GM12878 (cell line): ENCODE measurements around the gene ADSS1. TPM values are rescaled to one million over a fixed set of nuclear protein-coding genes. Genes with fewer than 3 reads are reported as not detected.

ENCODE experiments used
- ATAC-seq: fragments of 200-7000 bp; cut with Tn5 transposase; 3 replicates; pipeline ENCODE4 v1.9.1; 2020; ENCODE audit warnings: mild to moderate bottlenecking, moderate library complexity
- BruUV-seq: library from RNA; stranded (reverse); fragments of 400-500 nt; replicated peaks from 2 replicates; lab custom pipeline; 2021; lab: Mats Ljungman, UMichigan
- CTCF ChIA-PET: fragments of 300-600 bp; sonication (Branson Sonifier 250); formaldehyde crosslinking; extraction: SDS; loops from one replicate; lab custom pipeline; 2021; ENCODE audit warnings: inconsistent platforms; lab: Yijun Ruan, JAX
- POLR2A ChIA-PET: fragments of 350-600 bp; formaldehyde crosslinking; extraction: SDS; loops from one replicate; lab custom pipeline; 2021; ENCODE audit warnings: inconsistent platforms; lab: Charles Lee
- RAD21 ChIA-PET: fragments of 300-600 bp; sonication (Branson Sonifier 250); formaldehyde crosslinking; loops from one replicate; lab custom pipeline; 2023; ENCODE audit warnings: antibody characterized with exemption; ENCODE audit not compliant: unreplicated experiment; lab: Charles Lee
- SMC1A ChIA-PET: fragments of 300-600 bp; sonication (Branson Sonifier 250); formaldehyde crosslinking; loops from one replicate; lab custom pipeline; 2023; ENCODE audit not compliant: unreplicated experiment, uncharacterized antibody; lab: Charles Lee
- DNase-seq: peaks from one replicate; pipeline ENCODE4 v3.0.0-alpha.2; 2011; ENCODE audit warnings: low read depth, low spot score
- FAIRE-seq: peaks from 3 replicates; lab custom pipeline; 2011; peaks lifted over from hg19 to GRCh38; lab: Jason Lieb, UNC
- H2AFZ ChIP-seq: 2 replicates; pipeline ENCODE4 v1.6.0; 2011; ENCODE audit warnings: low read depth, low read length, control low read depth; ENCODE audit not compliant: control insufficient read depth
- H3K27ac ChIP-seq: 2 replicates; pipeline ENCODE4 v1.5.1; 2011; ENCODE audit warnings: control low read depth; ENCODE audit not compliant: control insufficient read depth, insufficient read depth
- H3K27me3 ChIP-seq, 2 experiments: replicated peaks in 1 of 2; 2 replicates each; pipeline versions ENCODE4 v1.6.0 to v1.6.1; 2011; ENCODE audit warnings: low read length in 1 of 2; ENCODE audit not compliant: control insufficient read depth in 2 of 2, insufficient read depth in 2 of 2
- H3K36me3 ChIP-seq, 2 experiments: 2 replicates each; pipeline ENCODE4 v1.5.1; 2011; ENCODE audit warnings: low read length in 1 of 2; ENCODE audit not compliant: control insufficient read depth in 2 of 2, insufficient read depth in 2 of 2
- H3K4me1 ChIP-seq: 2 replicates; pipeline ENCODE4 v1.6.1; 2011; ENCODE audit warnings: mild to moderate bottlenecking, low read length, moderate library complexity, mixed read lengths; ENCODE audit not compliant: control insufficient read depth, insufficient read depth
- H3K4me2 ChIP-seq: 2 replicates; pipeline ENCODE4 v1.6.0; 2011; ENCODE audit warnings: control low read depth; ENCODE audit not compliant: control insufficient read depth, insufficient read depth
- H3K4me3 ChIP-seq: fragments of 200-600 bp; sonication (generic); 2 replicates; pipeline ENCODE4 v1.5.1; 2016
- H3K79me2 ChIP-seq: 2 replicates; pipeline ENCODE4 v1.6.0; 2011; ENCODE audit warnings: low read length; ENCODE audit not compliant: control insufficient read depth, insufficient read depth
- H3K9ac ChIP-seq: 2 replicates; pipeline ENCODE4 v1.8.0; 2011; ENCODE audit warnings: low read length, control low read depth, mixed read lengths; ENCODE audit not compliant: control insufficient read depth, insufficient read depth
- H3K9me3 ChIP-seq: replicated peaks from 3 replicates; pipeline ENCODE4 v1.5.1; 2011; ENCODE audit warnings: mild to moderate bottlenecking, low read length; ENCODE audit not compliant: control insufficient read depth, insufficient read depth
- H4K20me1 ChIP-seq: 2 replicates; pipeline ENCODE4 v1.6.0; 2011; ENCODE audit not compliant: control insufficient read depth, insufficient read depth
- CHD2 ChIP-seq: IDR thresholded peaks from 2 replicates; pipeline ENCODE4 v1.6.1; 2011; ENCODE audit warnings: low read depth, low read length, improper control_type of control experiment, borderline replicate concordance
- CHD4 ChIP-seq: fragments of 200-600 bp; sonication (generic); IDR thresholded peaks from 2 replicates; pipeline ENCODE4 v1.6.1; 2016; ENCODE audit warnings: mild to moderate bottlenecking
- FOXK2 ChIP-seq: fragments of 450-650 bp; IDR thresholded peaks from 2 replicates; pipeline ENCODE4 v1.6.1; 2017; ENCODE audit warnings: mild to moderate bottlenecking, moderate library complexity
- NFYA ChIP-seq: IDR thresholded peaks from 2 replicates; pipeline ENCODE4 v1.6.1; 2011; ENCODE audit warnings: low read depth, mild to moderate bottlenecking, low read length, improper control_type of control experiment, borderline replicate concordance
- NR2C2 ChIP-seq: IDR thresholded peaks from 2 replicates; pipeline ENCODE4 v1.6.1; 2011; ENCODE audit warnings: borderline replicate concordance, low read depth; ENCODE audit not compliant: control insufficient read depth, insufficient read length
- SIN3A ChIP-seq: IDR thresholded peaks from 2 replicates; pipeline ENCODE4 v1.6.1; 2012; ENCODE audit warnings: low read depth, low read length, improper control_type of control experiment
- TCF3 ChIP-seq: IDR thresholded peaks from 2 replicates; pipeline ENCODE4 v1.6.1; 2012; ENCODE audit warnings: low read depth, mild to moderate bottlenecking, low read length, borderline replicate concordance; ENCODE audit not compliant: insufficient read depth
- TCF7 ChIP-seq: IDR thresholded peaks from 2 replicates; pipeline ENCODE4 v1.6.1; 2014; ENCODE audit warnings: antibody characterized with exemption, borderline replicate concordance
- WGBS: methylation state at CpG from one replicate; pipeline ENCODE4 v1.1.6; 2016; ENCODE audit warnings: low lambda C conversion rate; ENCODE audit not compliant: insufficient replicate concordance, insufficient coverage; ENCODE audit errors: missing lambda C conversion rate; 5-methylcytosine and 5-hydroxymethylcytosine counted together
- in situ Hi-C: fragments of 300-500 bp; cut with MboI; formaldehyde crosslinking; loops from 9 replicates; pipeline ENCODE4 v1.14.3; 2018; ENCODE audit warnings: mixed read lengths
- intact Hi-C: fragments of 100-400 bp; cut with micrococcal nuclease; formaldehyde crosslinking; loops from one replicate; pipeline ENCODE4 v1.14.2; 2022; ENCODE audit not compliant: unreplicated experiment
- microRNA-seq: library from miRNA; unstranded; fragments of <30 nt; microRNA quantifications from one replicate; pipeline ENCODE4, GENCODE V29; 2018
- polyA plus RNA-seq, 11 experiments: library from polyadenylated mRNA; depleted of rRNA in 4 of 11; unstranded in 6 of 11; stranded (reverse) in 5 of 11; fragments of >200 nt; fragmentation: Nextera tagmentation in 4 of 11; fragmentation: Illumina TruSeq in 1 of 11; extraction: Ambion mirVana in 4 of 11; extraction: Trizol in 1 of 11; gene quantifications; 1 replicate in 1 of 11; 2 replicates in 10 of 11; pipeline versions ENCODE4 v1.2.1 to v1.2.3, GENCODE V29; 2011 to 2016; ENCODE audit warnings: inconsistent platforms in 2 of 11, missing spikeins in 2 of 11, low read depth in 1 of 11
- small RNA-seq: library from RNA; depleted of rRNA; stranded (forward); fragments of <200 nt; gene quantifications from one replicate; pipeline ENCODE3, GENCODE V24; 2014
- total RNA-seq, 4 experiments: library from RNA; depleted of rRNA in 3 of 4; stranded (reverse); fragments of >200 nt in 3 of 4; fragmentation: Illumina TruSeq in 1 of 4; extraction: Trizol in 1 of 4; gene quantifications; 2 replicates each; pipeline versions ENCODE4 v1.2.1 to v1.2.3, GENCODE V29; 2013 to 2021
- TF ChIP-seq, protein P1 (sequence below): fragments of 450-650 bp; IDR thresholded peaks from 2 replicates; pipeline ENCODE4 v1.6.1; 2017; ENCODE audit warnings: low read depth, mild to moderate bottlenecking, moderate library complexity
- TF ChIP-seq, protein P2 (sequence below): fragments of 450-650 bp; IDR thresholded peaks from 2 replicates; pipeline ENCODE4 v1.6.1; 2016; ENCODE audit warnings: mild to moderate bottlenecking
- TF ChIP-seq, protein P3 (sequence below): fragments of 450-650 bp; conservative IDR thresholded peaks from 2 replicates; pipeline ENCODE4 v1.6.1; 2017; ENCODE audit warnings: mild to moderate bottlenecking, moderate library complexity

Gene ADSS1
- total and polyA plus RNA-seq, 10 of the 15 experiments (the other 5 are each of a cell fraction or from before 2014, with no cell fraction given) = 0.11 to 0.45 (median 0.28) TPM; not detected in 5

DNA sequence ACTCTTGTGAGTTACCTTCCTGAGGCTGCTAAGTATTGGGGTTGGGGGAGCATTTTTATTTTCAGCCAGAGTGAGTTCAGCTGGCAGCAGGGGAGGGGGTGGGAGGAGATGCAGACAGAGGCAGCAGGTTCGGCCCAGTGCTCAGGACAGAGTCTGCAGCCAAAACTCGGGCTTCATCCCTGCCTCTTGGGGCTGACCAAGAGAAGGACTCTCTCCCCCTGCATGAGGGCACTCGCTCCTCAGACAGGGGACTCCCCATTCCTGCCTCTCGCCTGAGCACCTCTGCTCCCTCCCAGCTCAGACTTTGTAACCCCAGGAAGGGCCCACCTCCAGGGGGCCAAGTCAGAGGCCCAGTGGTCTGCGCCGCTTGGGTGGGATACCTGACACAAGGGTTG is 72.7 kb downstream of the ADSS1 start:
- Histone ChIP-seq H3K4me2 (no peak overlapping the region), H3K4me1 (peaks cover 22% of the 10 kb centered on the region), H3K27me3 (peaks cover 0 to 3% of the 10 kb centered on the region in 2 experiments; a peak in 1 of 4 replicates), H3K27ac (no peak overlapping the region), H3K9me3 (no peaks in the 10 kb centered on the region), H3K9ac (no peak overlapping the region), H4K20me1 (no peaks in the 10 kb centered on the region; the same call in 1 of the 2 replicates), H3K79me2 (peaks cover 25% of the 10 kb centered on the region), H2AFZ (no peak overlapping the region), H3K36me3 (peaks cover 0 to 2% of the 10 kb centered on the region in 2 experiments; a peak in 2 of 4 replicates), H3K4me3 (no peak overlapping the region)
- in situ Hi-C loops = no loop called here
- WGBS = 53% methylated on average over 6 of the region's 6 CpGs
- FAIRE-seq = no peak
- no peak for TF ChIP-seq NFYA
- TF ChIP-seq, protein P1, sequence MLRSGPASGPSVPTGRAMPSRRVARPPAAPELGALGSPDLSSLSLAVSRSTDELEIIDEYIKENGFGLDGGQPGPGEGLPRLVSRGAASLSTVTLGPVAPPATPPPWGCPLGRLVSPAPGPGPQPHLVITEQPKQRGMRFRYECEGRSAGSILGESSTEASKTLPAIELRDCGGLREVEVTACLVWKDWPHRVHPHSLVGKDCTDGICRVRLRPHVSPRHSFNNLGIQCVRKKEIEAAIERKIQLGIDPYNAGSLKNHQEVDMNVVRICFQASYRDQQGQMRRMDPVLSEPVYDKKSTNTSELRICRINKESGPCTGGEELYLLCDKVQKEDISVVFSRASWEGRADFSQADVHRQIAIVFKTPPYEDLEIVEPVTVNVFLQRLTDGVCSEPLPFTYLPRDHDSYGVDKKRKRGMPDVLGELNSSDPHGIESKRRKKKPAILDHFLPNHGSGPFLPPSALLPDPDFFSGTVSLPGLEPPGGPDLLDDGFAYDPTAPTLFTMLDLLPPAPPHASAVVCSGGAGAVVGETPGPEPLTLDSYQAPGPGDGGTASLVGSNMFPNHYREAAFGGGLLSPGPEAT = no peak
- no peak for TF ChIP-seq SIN3A
- no peak for TF ChIP-seq CHD4
- TF ChIP-seq TCF7 = no peak
- no peak for TF ChIP-seq TCF3
- TF ChIP-seq NR2C2 = no peak
- no peak for TF ChIP-seq CHD2
- TF ChIP-seq, protein P2, sequence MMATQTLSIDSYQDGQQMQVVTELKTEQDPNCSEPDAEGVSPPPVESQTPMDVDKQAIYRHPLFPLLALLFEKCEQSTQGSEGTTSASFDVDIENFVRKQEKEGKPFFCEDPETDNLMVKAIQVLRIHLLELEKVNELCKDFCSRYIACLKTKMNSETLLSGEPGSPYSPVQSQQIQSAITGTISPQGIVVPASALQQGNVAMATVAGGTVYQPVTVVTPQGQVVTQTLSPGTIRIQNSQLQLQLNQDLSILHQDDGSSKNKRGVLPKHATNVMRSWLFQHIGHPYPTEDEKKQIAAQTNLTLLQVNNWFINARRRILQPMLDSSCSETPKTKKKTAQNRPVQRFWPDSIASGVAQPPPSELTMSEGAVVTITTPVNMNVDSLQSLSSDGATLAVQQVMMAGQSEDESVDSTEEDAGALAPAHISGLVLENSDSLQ = no peak
- TF ChIP-seq FOXK2 = no peak
- TF ChIP-seq, protein P3, sequence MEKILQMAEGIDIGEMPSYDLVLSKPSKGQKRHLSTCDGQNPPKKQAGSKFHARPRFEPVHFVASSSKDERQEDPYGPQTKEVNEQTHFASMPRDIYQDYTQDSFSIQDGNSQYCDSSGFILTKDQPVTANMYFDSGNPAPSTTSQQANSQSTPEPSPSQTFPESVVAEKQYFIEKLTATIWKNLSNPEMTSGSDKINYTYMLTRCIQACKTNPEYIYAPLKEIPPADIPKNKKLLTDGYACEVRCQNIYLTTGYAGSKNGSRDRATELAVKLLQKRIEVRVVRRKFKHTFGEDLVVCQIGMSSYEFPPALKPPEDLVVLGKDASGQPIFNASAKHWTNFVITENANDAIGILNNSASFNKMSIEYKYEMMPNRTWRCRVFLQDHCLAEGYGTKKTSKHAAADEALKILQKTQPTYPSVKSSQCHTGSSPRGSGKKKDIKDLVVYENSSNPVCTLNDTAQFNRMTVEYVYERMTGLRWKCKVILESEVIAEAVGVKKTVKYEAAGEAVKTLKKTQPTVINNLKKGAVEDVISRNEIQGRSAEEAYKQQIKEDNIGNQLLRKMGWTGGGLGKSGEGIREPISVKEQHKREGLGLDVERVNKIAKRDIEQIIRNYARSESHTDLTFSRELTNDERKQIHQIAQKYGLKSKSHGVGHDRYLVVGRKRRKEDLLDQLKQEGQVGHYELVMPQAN = no peak
- ChIA-PET CTCF (no interaction called here), POLR2A (interaction anchor here (1.0 kb wide), 1 partner anchor 46 kb away, joined by 4 read pairs; no protein-coding TSS in a partner anchor), SMC1A (no interaction called here), RAD21 (interaction anchor here (0.6 kb wide), 1 partner anchor 44 kb away, joined by 4 read pairs; the partner anchor contains the start of gene SIVA1)
- no peak for DNase-seq
- no TSS peak for BruUV-seq
- ATAC-seq = no peak
- intact Hi-C loops = no loop called here

Small RNAs within 50 kb of the gene (microRNA-seq; reads per million reads assigned to microRNA genes)
- 0.56 reads per million for gene MIR4710

Small RNAs within 50 kb of the gene (small RNA-seq; reads per million reads assigned to genes)
- gene MIR4710 = not detected

Other genes with a start within 250 kb of the ADSS1 start
Only the 7 nearest of the 8 such genes appear.
- gene C14orf180, start 144.5 kb upstream of the ADSS1 start, total RNA-seq (2014; rRNA removed) = not detected in 2 replicates
- not detected in 2 replicates for gene C14orf180, start 144.5 kb upstream of the ADSS1 start, total RNA-seq (2014; rRNA removed; fragmentation: Illumina TruSeq; extraction: Trizol)
- not detected in 2 replicates for gene C14orf180, start 144.5 kb upstream of the ADSS1 start, total RNA-seq (2021)
- gene C14orf180, start 144.5 kb upstream of the ADSS1 start, polyA plus RNA-seq (2011; rRNA removed) = not detected in 2 replicates
- gene C14orf180, start 144.5 kb upstream of the ADSS1 start, polyA plus RNA-seq (2014; fragmentation: Illumina TruSeq; extraction: Trizol) = not detected in 2 replicates
- gene C14orf180, start 144.5 kb upstream of the ADSS1 start, polyA plus RNA-seq (2014; fragmentation: Nextera tagmentation; extraction: Ambion mirVana) = not detected
- gene C14orf180, start 144.5 kb upstream of the ADSS1 start, polyA plus RNA-seq (2014; rRNA removed) = not detected in 2 replicates
- gene C14orf180, start 144.5 kb upstream of the ADSS1 start, polyA plus RNA-seq (2016; fragmentation: Nextera tagmentation; extraction: Ambion mirVana) = not detected
- gene TMEM179, start 119.5 kb upstream of the ADSS1 start, total RNA-seq (2014; rRNA removed) = not detected in 2 replicates
- gene TMEM179, start 119.5 kb upstream of the ADSS1 start, total RNA-seq (2014; rRNA removed; fragmentation: Illumina TruSeq; extraction: Trizol) = not detected in 2 replicates
- gene TMEM179, start 119.5 kb upstream of the ADSS1 start, total RNA-seq (2021) = not detected in 2 replicates
- gene TMEM179, start 119.5 kb upstream of the ADSS1 start, polyA plus RNA-seq (2011; rRNA removed) = not detected in 2 replicates
- gene TMEM179, start 119.5 kb upstream of the ADSS1 start, polyA plus RNA-seq (2014; fragmentation: Illumina TruSeq; extraction: Trizol) = not detected in 2 replicates
- gene TMEM179, start 119.5 kb upstream of the ADSS1 start, polyA plus RNA-seq (2014; fragmentation: Nextera tagmentation; extraction: Ambion mirVana) = not detected
- not detected in 2 replicates for gene TMEM179, start 119.5 kb upstream of the ADSS1 start, polyA plus RNA-seq (2014; rRNA removed)
- not detected for gene TMEM179, start 119.5 kb upstream of the ADSS1 start, polyA plus RNA-seq (2016; fragmentation: Nextera tagmentation; extraction: Ambion mirVana)
- gene INF2, start 34.6 kb upstream of the ADSS1 start, total RNA-seq (2014; rRNA removed) = 16.3 and 21.1 TPM in 2 replicates
- 5.7 and 5.8 TPM in 2 replicates for gene INF2, start 34.6 kb upstream of the ADSS1 start, total RNA-seq (2014; rRNA removed; fragmentation: Illumina TruSeq; extraction: Trizol)
- gene INF2, start 34.6 kb upstream of the ADSS1 start, total RNA-seq (2021) = 42.7 and 43.2 TPM in 2 replicates
- 3.8 and 7.6 TPM in 2 replicates for gene INF2, start 34.6 kb upstream of the ADSS1 start, polyA plus RNA-seq (2011; rRNA removed)
- gene INF2, start 34.6 kb upstream of the ADSS1 start, polyA plus RNA-seq (2014; fragmentation: Illumina TruSeq; extraction: Trizol) = 2.7 and 5.3 TPM in 2 replicates
- gene INF2, start 34.6 kb upstream of the ADSS1 start, polyA plus RNA-seq (2014; fragmentation: Nextera tagmentation; extraction: Ambion mirVana) = 1 to 10 TPM in 1 of 2 experiments, under 1 TPM in 1; 0.72 to 2.1 TPM
- 28.2 and 33.9 TPM in 2 replicates for gene INF2, start 34.6 kb upstream of the ADSS1 start, polyA plus RNA-seq (2014; rRNA removed)
- 1 to 10 TPM; 8.9 to 9.1 TPM for gene INF2, start 34.6 kb upstream of the ADSS1 start, polyA plus RNA-seq (2016; fragmentation: Nextera tagmentation; extraction: Ambion mirVana)
- 182 and 197 TPM in 2 replicates for gene SIVA1, start 28.9 kb downstream of the ADSS1 start, total RNA-seq (2014; rRNA removed)
- gene SIVA1, start 28.9 kb downstream of the ADSS1 start, total RNA-seq (2014; rRNA removed; fragmentation: Illumina TruSeq; extraction: Trizol) = 18.8 and 26.6 TPM in 2 replicates
- 128 and 137 TPM in 2 replicates for gene SIVA1, start 28.9 kb downstream of the ADSS1 start, total RNA-seq (2021)
- gene SIVA1, start 28.9 kb downstream of the ADSS1 start, polyA plus RNA-seq (2011; rRNA removed) = 29.6 and 75.5 TPM in 2 replicates
- gene SIVA1, start 28.9 kb downstream of the ADSS1 start, polyA plus RNA-seq (2014; fragmentation: Illumina TruSeq; extraction: Trizol) = 4.0 and 7.6 TPM in 2 replicates
- gene SIVA1, start 28.9 kb downstream of the ADSS1 start, polyA plus RNA-seq (2014; fragmentation: Nextera tagmentation; extraction: Ambion mirVana) = 10 to 100 TPM in 1 of 2 experiments, 1 to 10 TPM in 1; 4.6 to 30.6 TPM
- gene SIVA1, start 28.9 kb downstream of the ADSS1 start, polyA plus RNA-seq (2014; rRNA removed) = 173 and 207 TPM in 2 replicates
- gene SIVA1, start 28.9 kb downstream of the ADSS1 start, polyA plus RNA-seq (2016; fragmentation: Nextera tagmentation; extraction: Ambion mirVana) = 100 to 1,000 TPM; 270 to 282 TPM
- 70.8 and 83.6 TPM in 2 replicates for gene AKT1, start 71.5 kb downstream of the ADSS1 start, total RNA-seq (2014; rRNA removed)
- 55.9 and 62.4 TPM in 2 replicates for gene AKT1, start 71.5 kb downstream of the ADSS1 start, total RNA-seq (2014; rRNA removed; fragmentation: Illumina TruSeq; extraction: Trizol)
- gene AKT1, start 71.5 kb downstream of the ADSS1 start, total RNA-seq (2021) = 102 and 110 TPM in 2 replicates
- gene AKT1, start 71.5 kb downstream of the ADSS1 start, polyA plus RNA-seq (2011; rRNA removed) = 44.8 and 70.3 TPM in 2 replicates
- 19.3 and 55.4 TPM in 2 replicates for gene AKT1, start 71.5 kb downstream of the ADSS1 start, polyA plus RNA-seq (2014; fragmentation: Illumina TruSeq; extraction: Trizol)
- 1 to 10 TPM in 1 of 2 experiments, under 1 TPM in 1; 0.63 to 1.4 TPM for gene AKT1, start 71.5 kb downstream of the ADSS1 start, polyA plus RNA-seq (2014; fragmentation: Nextera tagmentation; extraction: Ambion mirVana)
- gene AKT1, start 71.5 kb downstream of the ADSS1 start, polyA plus RNA-seq (2014; rRNA removed) = 92.3 and 101 TPM in 2 replicates
- gene AKT1, start 71.5 kb downstream of the ADSS1 start, polyA plus RNA-seq (2016; fragmentation: Nextera tagmentation; extraction: Ambion mirVana) = 1 to 10 TPM; 9.0 to 9.2 TPM
- 0.33 and 0.68 TPM in 2 replicates for gene ZBTB42, start 76.9 kb downstream of the ADSS1 start, total RNA-seq (2014; rRNA removed)
- gene ZBTB42, start 76.9 kb downstream of the ADSS1 start, total RNA-seq (2014; rRNA removed; fragmentation: Illumina TruSeq; extraction: Trizol) = 0.46 and 0.54 TPM in 2 replicates
- gene ZBTB42, start 76.9 kb downstream of the ADSS1 start, total RNA-seq (2021) = 1.2 and 1.3 TPM in 2 replicates
- 0.10 and 0.22 TPM in 2 replicates for gene ZBTB42, start 76.9 kb downstream of the ADSS1 start, polyA plus RNA-seq (2011; rRNA removed)
- 0.13 TPM in 1 of 2 replicates, not detected in the other for gene ZBTB42, start 76.9 kb downstream of the ADSS1 start, polyA plus RNA-seq (2014; fragmentation: Illumina TruSeq; extraction: Trizol)
- under 1 TPM in 1 of 2 experiments, not detected in 1; 0.05 TPM for gene ZBTB42, start 76.9 kb downstream of the ADSS1 start, polyA plus RNA-seq (2014; fragmentation: Nextera tagmentation; extraction: Ambion mirVana)
- 0.51 and 0.94 TPM in 2 replicates for gene ZBTB42, start 76.9 kb downstream of the ADSS1 start, polyA plus RNA-seq (2014; rRNA removed)
- gene ZBTB42, start 76.9 kb downstream of the ADSS1 start, polyA plus RNA-seq (2016; fragmentation: Nextera tagmentation; extraction: Ambion mirVana) = under 1 TPM in 1 of 2 experiments, not detected in 1; 0.23 TPM
- 0.06 and 0.16 TPM in 2 replicates for gene CEP170B, start 141.0 kb downstream of the ADSS1 start, total RNA-seq (2014; rRNA removed)
- 0.04 and 0.05 TPM in 2 replicates for gene CEP170B, start 141.0 kb downstream of the ADSS1 start, total RNA-seq (2014; rRNA removed; fragmentation: Illumina TruSeq; extraction: Trizol)
- gene CEP170B, start 141.0 kb downstream of the ADSS1 start, total RNA-seq (2021) = 0.44 and 0.51 TPM in 2 replicates
- 0.03 TPM in 1 of 2 replicates, not detected in the other for gene CEP170B, start 141.0 kb downstream of the ADSS1 start, polyA plus RNA-seq (2011; rRNA removed)
- 0.01 TPM in 1 of 2 replicates, not detected in the other for gene CEP170B, start 141.0 kb downstream of the ADSS1 start, polyA plus RNA-seq (2014; fragmentation: Illumina TruSeq; extraction: Trizol)
- gene CEP170B, start 141.0 kb downstream of the ADSS1 start, polyA plus RNA-seq (2014; fragmentation: Nextera tagmentation; extraction: Ambion mirVana) = not detected
- gene CEP170B, start 141.0 kb downstream of the ADSS1 start, polyA plus RNA-seq (2014; rRNA removed) = 0.12 and 0.24 TPM in 2 replicates
- gene CEP170B, start 141.0 kb downstream of the ADSS1 start, polyA plus RNA-seq (2016; fragmentation: Nextera tagmentation; extraction: Ambion mirVana) = not detected